Cerebellar nuclear complex (tissue), 1 donor: ENCODE measurements around the gene PRR5L.

Experiments used
- DNase-seq, 2 experiments: peaks; one replicate each; lab custom pipeline; 2025; lab: John Stamatoyannopoulos, UW

PRR5L gene, protein sequence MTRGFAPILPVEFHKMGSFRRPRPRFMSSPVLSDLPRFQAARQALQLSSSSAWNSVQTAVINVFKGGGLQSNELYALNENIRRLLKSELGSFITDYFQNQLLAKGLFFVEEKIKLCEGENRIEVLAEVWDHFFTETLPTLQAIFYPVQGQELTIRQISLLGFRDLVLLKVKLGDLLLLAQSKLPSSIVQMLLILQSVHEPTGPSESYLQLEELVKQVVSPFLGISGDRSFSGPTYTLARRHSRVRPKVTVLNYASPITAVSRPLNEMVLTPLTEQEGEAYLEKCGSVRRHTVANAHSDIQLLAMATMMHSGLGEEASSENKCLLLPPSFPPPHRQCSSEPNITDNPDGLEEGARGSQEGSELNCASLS

DNA sequence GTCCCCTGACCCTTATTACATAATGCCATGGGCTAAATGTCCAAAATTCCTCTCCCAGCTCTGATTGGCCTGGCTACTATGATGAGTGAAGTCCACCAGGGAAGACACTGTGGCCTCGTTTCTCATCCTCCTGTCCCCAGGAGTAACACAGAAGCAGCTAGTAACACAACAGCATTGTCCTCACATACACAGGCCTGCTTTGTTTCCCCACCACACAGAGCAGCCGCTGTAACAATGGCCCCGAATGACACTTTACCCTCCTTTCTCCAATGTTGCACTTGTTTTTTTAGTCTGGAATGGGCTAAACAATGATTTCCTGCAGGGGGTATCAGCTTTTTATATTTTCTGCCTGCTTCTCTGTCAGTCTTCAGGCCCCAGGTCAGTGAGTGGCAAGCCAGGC, at the start of gene PRR5L:
Gene PRR5L (plus strand): TSS at position 363 of the 400 bp plus-strand sequence. CDS start 104,834 bp downstream, outside the sequence.
- DNase-seq, result no peak

DNA sequence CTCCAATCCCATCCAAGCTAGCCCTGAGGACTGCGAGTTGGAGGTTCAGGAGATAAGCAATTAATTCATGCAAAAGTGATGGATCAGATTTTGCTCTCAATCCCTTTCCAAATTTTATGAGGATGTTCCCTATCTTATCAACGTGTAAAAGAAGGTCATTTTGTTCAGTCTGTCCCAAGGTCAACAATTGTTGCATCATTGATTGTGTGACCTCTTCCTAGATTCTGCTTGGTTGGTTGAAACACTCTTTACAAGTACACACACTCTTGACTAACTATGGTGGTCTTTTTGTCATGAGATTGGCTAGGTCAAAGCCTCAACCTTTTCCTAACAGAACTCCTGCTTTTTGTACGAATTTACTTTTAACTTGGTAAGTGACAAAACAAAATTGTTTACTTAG, 48.6 kb upstream of the PRR5L start:
- DNase-seq, result no peak

DNA sequence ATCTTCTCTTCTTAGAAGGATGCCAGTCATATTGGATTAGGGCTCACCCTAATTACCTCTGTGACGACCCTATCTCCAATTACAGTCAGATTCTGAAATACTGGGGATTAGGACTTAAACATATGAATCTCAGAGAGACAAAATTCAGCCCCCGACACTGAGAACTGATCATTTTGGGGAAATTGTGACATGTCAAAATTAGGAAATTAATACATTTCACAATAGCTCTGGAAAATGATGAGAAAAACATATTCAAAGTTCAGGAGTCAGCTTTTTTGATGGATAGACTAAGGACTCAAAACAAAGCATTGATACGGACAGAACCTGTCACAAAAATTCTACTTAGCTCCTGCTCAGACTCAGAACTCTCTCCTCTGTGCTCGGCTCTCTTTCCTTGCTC, 47.7 kb upstream of the PRR5L start:
- no peak for DNase-seq

DNA sequence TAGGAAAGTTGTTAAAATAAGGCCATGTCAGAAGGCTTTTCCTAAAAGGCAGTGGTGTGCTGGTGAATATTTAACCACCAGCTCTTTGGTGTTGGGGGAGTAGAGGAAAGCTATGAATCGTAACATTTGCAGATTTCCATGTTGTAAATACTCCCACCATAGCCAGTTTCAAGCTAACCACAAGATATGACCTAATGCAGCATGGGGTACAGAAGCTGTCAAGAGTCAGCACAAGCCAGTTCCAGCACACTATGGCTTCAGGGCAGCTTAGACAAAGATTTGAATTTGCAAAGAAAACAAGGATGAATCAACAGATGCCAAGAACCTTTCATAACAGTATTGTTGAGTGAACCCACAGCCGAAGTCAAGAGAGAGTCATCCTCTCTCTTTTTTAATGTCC, 46.8 kb upstream of the PRR5L start:
- DNase-seq, result no peak

DNA sequence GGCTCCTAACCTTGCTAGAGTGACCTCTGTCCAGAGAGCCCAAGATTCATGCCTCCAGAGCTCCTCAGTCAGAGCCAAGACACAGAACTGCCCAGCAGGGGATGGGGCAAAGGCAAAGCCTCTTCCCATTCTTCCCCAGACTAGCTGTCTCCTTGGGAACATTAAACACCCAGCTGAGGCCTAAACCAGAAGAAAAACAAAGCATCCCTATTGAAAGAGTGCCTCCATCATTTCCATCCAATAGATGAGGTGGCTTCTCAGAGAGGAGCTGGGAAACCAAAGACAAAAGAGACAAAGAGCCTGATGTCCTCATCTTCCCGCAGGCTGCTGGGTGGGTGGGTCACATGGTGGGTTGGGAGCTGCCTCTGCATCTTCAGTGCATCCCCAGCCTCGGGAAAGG, 44.3 kb upstream of the PRR5L start:
- no peak for DNase-seq

DNA sequence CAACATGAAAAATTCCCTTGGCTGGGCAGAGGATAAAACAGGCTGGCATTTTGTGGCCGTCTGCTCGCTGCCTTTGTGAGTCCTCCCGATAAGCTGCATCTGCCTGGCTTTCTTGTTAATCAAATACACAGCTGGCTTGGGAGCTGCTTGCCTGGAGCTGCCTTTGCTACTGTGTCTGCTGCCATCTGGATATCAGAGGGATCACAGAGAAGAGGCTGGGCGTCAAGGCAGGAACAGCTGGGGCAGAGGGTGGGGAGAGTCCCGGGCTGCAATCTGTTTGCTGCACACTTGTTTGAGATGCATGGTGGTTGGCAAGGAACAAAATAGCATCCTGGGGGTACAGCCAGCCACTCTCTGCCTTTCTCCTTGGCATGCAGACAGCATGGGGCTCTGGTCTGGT, 42.9 kb upstream of the PRR5L start:
- DNase-seq, result no peak

DNA sequence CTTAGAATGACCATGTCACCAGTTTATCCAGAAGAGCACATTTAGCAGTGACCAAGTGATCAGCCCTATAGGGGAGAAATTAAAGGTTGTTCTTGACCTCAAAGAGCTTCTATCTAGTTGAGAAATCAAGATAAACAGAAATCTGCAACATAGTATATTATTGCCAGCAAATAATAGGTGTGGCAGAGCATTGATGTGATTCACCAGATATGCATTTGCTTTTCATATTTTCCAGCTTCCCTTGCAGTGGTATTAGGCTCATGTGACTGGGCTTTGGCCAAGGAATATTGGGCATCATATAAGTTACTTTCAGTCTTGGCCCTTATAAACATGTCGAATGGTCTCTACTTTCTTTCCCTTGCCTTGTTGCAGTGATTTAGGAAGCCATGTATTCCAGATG, 41.4 kb upstream of the PRR5L start:
- DNase-seq, result no peak

DNA sequence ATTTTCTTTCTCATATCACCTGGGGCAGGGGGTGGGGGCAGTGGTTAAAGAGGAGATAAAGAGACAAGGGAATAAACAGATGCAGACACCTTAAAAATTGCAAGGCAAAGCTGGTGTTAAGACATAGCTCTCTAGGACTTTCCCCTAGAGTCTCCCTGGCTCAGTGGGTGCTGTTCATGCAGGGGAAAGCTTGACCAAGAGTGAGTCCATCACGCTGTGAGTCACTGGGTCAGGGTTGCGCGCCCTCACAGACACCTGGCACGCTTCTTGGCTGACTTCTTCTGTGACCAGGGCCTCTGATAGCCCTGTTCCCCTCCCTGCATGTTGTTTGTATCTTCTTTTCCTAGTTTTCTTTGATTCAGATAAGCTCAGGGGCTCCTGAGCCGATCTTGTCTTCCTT, 38.7 kb upstream of the PRR5L start:
- DNase-seq, result no peak

DNA sequence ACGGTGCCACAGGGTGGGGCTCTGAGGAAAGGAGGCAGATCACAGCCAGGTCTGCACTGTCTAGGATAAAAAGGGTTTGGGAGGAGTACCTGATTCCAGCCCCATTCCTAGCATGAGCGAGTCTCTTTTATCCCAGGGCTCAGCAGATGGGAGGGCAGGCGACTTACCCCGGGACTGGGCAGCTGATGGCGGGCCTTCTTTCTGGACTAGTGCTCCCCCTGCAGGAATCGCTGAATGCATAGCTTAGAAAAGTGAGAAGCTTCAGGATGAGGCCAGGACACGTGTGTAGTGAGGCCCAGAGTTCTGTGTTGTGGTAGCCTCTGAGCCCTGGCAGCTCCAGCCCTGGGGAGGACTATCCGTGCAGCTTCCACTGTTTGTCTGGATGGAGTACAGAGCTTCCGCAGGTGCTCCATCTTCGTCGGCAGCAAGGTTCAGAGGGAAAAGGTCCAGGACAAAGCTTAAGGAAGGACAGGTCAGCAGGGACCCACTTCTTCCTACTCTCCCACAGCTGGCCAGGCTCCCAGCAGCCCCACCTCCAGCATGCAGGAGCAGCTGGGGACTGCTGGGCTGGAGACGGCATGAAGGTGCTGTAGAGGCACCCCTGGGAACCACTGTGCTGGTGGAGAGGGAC, 37.2 kb upstream of the PRR5L start:
- no peak for DNase-seq

DNA sequence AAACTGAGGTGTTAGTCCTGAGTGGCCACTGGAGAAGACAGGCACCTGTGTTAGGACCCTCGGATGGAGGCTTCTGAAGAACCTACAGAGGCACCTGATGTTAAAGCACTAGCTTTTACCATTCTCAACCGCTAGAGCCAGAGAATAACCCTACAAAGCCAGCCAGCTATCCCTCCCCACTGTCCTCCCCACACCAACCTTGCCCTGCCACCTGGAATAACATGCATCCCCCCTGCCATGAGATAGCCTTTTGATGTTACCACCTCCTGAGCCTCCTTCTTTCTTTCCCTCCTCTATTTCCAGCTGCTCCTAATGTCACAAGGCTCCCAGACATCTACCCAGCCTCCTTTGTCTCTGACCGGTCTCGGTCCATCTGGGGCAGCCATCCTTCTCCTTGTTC, 35.0 kb upstream of the PRR5L start:
- DNase-seq, result no peak

DNA sequence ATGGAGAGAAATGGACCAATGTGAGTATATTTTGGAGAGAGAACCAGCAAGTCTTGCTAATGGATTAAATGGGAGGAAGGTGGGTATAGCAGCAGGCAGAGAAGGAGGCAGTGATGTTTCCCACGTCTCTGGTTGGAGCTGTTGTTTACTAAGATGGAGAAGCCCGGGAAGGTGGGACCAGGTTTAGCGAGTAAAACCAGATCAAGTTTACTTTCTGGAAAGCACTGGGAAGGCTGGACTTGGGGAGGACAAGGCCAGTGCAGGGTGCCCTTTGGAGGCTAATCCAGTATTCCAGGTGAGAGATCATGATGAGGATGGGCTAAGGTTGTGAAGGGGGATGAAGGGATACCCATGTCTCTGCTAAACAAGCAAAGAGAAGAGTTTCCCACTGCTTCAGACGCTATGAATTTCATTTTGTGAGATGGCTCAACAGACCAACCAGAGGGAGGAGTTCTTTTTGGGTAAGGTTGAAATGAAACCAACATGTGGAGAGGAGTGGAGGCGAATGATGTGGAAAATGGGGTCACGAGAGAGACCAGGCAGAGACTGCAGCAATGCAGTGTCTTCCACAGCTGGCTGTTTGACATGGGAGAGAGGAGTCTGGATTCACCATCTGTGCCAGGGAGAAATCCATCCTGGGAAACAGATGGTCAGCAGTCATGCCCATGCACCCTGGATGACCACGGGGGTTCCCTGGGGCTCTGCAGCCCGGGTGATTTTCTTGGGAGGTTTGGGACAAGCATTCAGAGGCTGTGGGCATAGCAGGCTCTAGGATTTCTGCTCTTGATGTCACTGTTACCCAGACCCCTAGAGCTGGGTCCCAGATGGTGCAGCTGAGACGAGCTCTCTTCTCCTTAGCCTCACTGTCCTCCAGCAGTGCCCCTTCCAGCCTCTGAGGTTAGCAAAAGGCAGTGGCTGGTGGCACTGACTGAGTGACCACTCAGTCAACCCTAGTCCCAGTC, 31.8 kb upstream of the PRR5L start:
- no peak for DNase-seq

DNA sequence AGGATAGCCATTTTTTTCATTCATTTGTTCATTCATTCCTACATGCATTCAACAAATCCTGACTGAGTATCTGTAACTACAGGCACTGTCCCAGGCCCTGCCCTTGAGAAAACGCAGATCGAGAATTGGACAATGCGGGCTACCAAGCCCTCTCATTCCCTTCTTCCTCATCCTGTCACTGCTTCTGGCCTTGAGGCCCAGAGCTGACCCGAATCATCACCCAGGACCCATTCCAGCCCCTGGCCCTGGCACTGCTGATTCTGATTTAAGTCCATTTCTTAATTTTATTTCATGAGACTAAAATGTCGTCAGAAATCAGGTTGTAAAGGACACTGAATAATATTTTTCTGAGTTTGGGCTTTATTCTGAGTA, 31.1 kb upstream of the PRR5L start:
- no peak for DNase-seq

DNA sequence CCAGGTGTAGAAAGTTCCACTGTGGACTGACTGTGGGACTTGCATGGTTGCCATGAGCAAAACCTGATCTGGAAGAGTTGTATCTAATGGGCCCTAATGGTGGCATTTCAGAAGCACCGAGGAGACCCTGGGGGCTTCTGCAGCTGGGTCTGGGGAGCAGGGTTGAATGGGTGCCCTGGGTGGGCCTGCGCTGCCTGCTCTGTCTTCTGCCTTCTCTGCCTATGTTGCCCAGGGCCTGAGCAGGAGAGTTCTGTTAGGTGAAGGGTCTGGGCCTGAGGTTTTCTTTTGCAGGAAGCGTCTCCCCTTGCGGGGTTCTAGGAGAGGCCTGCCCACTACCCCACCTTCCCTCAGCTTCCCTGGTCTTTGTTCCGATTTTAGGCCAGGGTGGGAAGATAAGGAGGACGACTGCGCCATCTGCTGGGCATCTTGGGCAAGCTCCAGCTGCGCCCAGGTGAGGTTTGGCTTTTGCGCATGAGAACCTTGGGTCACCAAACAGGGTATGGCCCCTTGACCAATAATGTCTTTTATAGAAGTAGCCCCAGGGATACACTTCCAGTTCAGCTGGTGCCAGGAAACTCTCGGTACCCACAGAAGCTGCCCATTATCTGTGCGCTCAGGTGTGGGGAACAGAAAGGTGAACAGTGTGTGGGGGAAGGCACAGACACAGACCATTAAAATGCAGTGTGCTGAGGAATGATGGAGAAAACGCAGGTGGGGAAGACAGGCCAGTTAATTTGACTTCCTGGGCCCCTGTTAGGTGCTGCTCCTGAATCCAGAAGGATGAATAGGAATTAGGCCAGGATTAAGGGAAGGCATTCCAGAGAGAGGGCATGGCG, 30.1 kb upstream of the PRR5L start:
- peak in 1 of 2 experiments; percentile 3 for DNase-seq

DNA sequence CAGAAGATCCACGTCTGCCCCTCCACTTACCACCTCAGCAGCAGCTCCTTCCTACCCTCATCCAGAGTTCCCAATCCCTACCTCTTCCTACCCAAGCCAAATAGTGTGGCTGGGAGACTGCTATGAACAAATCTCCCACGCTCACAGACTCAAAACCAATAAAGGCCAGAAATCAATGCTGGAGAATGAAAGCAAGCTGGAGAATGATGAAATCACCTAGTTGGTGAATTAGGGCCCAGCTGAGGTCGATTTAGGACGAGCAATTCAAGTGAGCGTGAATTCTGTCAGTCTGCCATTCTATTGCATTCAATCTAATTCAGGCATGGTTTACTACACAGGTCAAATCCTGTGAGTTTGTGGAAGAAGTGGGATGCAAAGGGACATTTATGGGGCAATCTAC, 29.3 kb upstream of the PRR5L start:
- no peak for DNase-seq

DNA sequence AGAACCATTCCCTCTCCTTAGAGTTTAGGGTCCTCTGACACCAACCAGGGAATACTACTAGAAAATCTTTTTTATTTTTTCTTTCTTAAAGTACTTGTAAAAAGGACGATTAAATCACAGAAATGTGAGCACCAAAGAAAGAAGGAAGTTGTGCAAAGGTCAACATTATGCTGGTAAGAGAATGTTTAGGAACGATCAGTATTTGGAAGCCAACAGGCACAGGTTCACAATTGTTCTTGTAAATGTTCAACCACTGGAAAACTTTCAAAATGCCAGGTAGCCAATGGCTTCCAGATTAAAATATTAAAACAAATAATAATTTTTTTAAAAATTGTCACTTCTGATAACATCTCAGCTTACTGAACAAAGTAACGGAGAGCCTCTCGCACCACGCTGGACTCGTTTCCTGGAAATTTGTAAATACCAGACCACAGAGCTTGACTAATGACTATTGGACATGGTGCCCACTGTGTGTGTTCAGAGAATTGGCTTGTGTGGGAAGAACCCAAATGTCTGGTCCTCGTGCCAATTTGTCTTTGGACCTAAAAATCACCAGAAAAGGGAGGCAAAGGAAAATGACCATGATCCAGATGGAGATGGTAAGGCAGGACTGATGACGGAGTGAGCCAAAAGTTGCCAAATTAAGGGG, 27.6 kb upstream of the PRR5L start:
- DNase-seq, result no peak

DNA sequence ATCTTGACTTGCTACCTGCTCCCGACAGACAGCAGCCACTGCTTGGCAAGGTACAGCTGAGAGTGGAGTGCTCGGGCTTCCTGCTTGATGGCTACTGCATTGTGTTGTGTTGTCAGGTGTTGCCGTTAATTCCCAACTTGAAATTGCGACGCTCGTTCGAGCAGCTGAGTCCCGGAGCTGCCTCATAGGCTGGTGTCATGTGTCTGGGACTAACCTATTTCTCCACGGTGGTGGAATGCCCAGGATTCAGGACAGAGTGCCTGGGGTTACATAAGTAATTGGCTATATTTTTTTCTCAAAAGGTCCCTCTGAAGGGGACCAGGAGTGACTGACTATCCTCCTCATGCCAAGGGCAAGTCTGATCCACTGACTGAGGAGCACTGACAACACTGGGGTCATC, 25.4 kb upstream of the PRR5L start:
- no peak for DNase-seq

DNA sequence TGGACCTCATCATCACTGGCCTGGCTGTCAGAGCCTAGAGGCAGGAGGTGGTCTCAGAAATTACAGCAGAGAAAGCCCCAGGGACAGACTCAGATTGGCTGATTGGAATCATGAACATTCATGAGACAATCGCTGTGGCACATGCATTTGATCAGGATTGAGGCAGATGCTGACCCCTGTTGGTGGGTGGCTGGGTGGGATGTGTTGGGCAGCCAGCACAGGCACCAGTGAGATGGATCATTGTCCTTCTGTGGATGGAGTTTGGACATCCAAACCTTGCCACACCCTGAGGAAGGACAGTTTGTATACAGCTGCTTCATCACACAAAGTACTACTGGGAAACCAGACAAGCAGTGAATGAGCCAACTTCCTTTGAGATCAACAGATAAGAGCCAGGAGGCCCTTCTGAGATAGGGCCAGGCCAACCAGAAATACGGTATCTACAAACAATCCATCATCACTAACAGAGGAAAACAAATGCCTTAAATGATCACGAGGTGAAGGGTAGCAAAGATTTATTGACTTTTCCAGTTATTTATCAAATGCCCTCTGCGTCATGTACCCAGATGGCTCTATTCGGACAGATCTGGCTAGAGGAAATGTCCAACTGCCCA, 24.2 kb upstream of the PRR5L start:
- no peak for DNase-seq

DNA sequence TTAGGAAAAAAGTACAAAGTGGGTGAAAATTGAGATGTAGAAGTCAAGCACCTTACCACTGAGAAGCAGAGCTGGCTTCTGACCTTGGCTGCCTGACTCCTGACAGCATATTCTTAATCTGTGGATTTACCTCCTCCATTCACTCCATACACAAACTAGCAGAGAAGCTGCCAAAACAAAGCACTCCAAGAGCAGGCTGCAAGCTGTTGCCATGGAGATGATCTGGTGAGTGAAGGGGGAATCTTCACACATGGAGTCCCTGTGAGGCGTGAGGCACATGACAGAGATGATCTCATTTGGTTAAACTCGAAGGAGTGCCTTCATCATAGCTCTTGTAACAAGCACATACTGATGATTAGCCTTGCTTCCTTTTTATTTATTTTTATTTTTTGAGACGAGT, 23.0 kb upstream of the PRR5L start:
- DNase-seq, result no peak

DNA sequence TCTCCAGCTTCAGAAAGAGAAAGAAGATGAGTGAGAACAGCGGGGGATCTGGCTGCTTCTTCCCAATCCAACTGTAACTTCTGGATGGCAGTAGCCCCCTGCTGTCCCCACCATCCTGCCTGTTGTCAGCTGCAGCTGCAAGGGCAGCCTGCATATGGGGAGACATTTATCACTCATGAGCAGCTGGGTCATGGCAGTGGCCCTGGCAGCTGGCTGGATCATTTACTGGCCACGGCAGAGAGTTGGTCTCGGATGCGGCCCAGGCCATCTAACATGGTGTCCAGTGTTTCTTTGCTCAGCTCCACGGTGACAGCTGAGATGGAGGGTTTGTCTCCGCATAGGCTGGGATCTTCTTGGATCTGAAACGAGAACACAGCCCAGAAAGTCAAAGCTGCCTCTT, 21.7 kb upstream of the PRR5L start:
- DNase-seq, result no peak

DNA sequence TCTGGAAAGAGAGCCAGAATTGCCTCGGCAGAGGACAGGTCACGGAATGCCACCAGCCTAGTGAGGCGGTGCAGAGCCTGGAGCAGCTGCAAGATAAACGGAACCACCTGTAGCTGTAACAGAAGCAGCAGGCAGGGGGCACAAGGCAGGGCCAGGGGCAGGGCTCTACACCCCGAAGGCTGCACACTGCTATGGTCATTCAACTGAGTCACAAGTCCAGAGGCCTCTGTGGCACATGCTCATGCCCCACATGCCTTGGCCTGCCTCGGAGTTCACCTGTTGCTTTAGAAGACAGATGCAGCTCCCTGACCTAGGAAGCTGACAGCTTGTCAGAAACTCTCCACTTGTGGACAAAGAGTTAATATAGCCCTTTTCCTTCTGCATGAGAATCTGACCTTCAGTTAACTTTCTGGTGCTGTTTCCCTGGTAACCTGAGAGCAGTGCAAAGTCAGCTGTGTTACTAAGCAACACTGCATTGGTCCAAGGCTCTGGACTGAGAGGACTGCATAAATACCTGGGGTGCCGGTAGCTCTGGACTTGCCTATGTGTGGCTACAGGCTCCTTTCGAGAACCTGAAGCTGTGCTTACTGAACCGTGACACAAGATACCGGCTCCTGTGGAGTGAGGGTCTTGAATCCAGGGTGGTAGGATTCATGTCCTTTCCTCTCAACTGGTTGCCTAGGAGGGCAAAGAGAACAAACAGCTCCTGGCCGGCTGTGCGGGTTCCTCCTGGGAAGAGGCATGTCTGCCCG, 17.4 kb upstream of the PRR5L start:
- DNase-seq, result no peak
